Measurements from ENCODE around the gene HSD17B2. TPM values are rescaled to one million over a fixed set of nuclear protein-coding genes. Genes with fewer than 3 reads are reported as not detected.
A peak's percentile ranks its signal among the peaks of the same experiment; 100 is the strongest.

HSD17B2 gene
- total RNA-seq, 4 donors from 2014 or later, result not detected

DNA sequence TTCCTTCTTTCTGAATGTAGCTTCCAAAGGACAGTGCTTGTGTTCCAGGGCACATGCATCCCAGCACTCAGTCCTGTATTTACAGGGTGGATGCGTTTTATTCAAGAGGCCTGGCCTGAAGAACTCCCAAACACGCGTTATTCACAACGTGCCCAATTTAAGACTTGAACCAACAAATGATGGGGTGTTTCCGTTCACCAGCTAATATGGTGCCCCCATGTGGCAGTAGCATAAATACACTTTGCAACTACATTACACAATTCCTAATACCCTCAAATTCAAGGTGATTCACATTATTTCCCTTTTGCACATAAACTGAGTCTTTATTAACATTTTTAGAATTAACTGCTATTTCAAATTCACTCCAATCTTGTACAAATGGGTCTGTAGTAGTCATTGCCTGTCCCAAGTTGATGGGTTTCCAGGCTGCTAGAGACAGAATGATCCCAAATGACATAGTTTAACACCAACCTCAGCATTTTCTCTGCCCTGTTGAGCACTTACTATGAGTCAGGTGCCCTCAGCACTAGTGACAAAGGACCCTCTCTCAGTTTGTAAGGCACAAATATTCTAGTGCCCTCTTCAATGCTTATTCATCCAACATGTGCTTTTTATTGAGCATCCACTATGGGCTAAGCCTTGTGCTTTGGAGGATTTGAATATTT, 26.9 kb downstream of the HSD17B2 start:
- H3K4me1 ChIP-seq, result no peaks in the 10 kb centered on the region
- intact Hi-C loops (cut with DNase I), result no loop called here
- peaks cover 0 to 9% (median 0%) of the 10 kb centered on the region in 4 donors for H3K27me3 ChIP-seq
- peak in 2 of 3 experiments; percentile 9 to 29 for TF ChIP-seq CTCF (IDR thresholded peaks at IDR 0.05)
- TF ChIP-seq POLR2AphosphoS5 (IDR thresholded peaks at IDR 0.05), result no peak
- no peaks in the 10 kb centered on the region for H3K9me3 ChIP-seq
- no peak overlapping the region for H3K27ac ChIP-seq (replicated peaks in 1 of 4)
- 57% methylated on average over 5 of the region's 5 CpGs for WGBS
- no peaks in the 10 kb centered on the region for H3K36me3 ChIP-seq
- no peak for DNase-seq (ENCODE audit: extremely low spot score)
- H3K4me3 ChIP-seq, result no peak overlapping the region

GRCh38 chr16:82062645-82063058, 27.6 kb downstream of the HSD17B2 start:
- Histone ChIP-seq H3K4me3 (no peak overlapping the region), H3K27me3 (peaks cover 0 to 9% (median 0%) of the 10 kb centered on the region in 4 donors), H3K4me1 (no peaks in the 10 kb centered on the region), H3K27ac (replicated peaks in 1 of 4) (no peak overlapping the region), H3K9me3 (no peaks in the 10 kb centered on the region), H3K36me3 (no peaks in the 10 kb centered on the region)
- no peak for DNase-seq (ENCODE audit: extremely low spot score)
- intact Hi-C loops (cut with DNase I), result no loop called here
- TF ChIP-seq POLR2A (IDR thresholded peaks at IDR 0.05; ENCODE audit: low read depth) (no peak), POLR2AphosphoS5 (IDR thresholded peaks at IDR 0.05) (no peak), CTCF (IDR thresholded peaks at IDR 0.05) (no peak), EP300 (IDR thresholded peaks at IDR 0.05) (no peak)
- 54% methylated on average over 2 of the region's 7 CpGs for WGBS

DNA sequence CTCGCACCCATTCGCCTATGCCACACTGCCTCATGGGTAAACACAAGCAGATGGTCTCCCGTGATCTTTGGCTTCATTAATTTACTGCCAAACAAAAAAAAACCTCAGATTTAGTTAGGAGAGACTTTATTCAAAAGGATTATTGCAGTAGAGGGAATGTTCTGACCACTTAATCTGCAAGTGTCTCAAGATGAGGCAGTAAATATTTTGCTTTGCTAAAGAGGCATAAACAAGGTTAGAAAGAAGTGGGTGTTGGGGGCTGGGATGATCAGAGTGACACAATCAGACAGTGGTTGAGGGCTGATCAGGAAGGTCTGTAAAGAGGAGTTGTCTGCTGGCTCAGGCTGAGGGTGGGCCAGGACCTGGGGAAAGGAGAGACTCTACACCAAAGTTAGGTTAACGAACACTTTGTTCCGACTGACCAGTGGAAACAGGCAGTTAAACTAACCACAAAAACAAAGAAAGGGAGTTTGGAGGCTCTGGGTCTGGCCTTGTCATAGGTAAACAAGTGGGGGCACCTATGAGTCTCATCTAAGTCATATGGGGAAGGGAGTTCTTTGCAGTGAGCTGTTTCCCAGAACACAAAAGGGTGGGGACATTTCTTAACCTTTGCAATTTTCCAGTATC, 28.5 kb downstream of the HSD17B2 start:
- Histone ChIP-seq H3K27ac (replicated peaks in 1 of 4) (no peak overlapping the region), H3K9me3 (no peaks in the 10 kb centered on the region), H3K27me3 (peaks cover 0 to 6% (median 0%) of the 10 kb centered on the region in 4 donors), H3K4me3 (no peak overlapping the region), H3K36me3 (no peaks in the 10 kb centered on the region), H3K4me1 (no peaks in the 10 kb centered on the region)
- whole genome bisulfite sequencing, result 62% methylated on average over 5 of the region's 5 CpGs
- TF ChIP-seq POLR2A (IDR thresholded peaks at IDR 0.05; ENCODE audit: low read depth) (no peak), POLR2AphosphoS5 (IDR thresholded peaks at IDR 0.05) (no peak)
- intact Hi-C loops (cut with DNase I), result no loop called here
- DNase-seq (ENCODE audit: extremely low spot score), result no peak

- TF ChIP-seq EP300 (IDR thresholded peaks at IDR 0.05) (no peak), CTCF (IDR thresholded peaks at IDR 0.05) (no peak), POLR2AphosphoS5 (IDR thresholded peaks at IDR 0.05) (no peak), POLR2A (IDR thresholded peaks at IDR 0.05; ENCODE audit: low read depth) (no peak)
- H3K27ac ChIP-seq (replicated peaks in 1 of 4), result no peak overlapping the region
- peaks cover 0 to 6% (median 0%) of the 10 kb centered on the region in 4 donors for H3K9me3 ChIP-seq
- H3K4me3 ChIP-seq, result no peak overlapping the region
- H3K27me3 ChIP-seq, result no peaks in the 10 kb centered on the region
- no peaks in the 10 kb centered on the region for H3K4me1 ChIP-seq
- no peak for DNase-seq (ENCODE audit: extremely low spot score)
- H3K36me3 ChIP-seq, result no peaks in the 10 kb centered on the region
- WGBS, result 64% methylated on average over 6 of the region's 6 CpGs
- intact Hi-C loops (cut with DNase I), result no loop called here
Observed at GRCh38 chr16:82067042-82067803, 32.2 kb downstream of the HSD17B2 start.

GRCh38 chr16:82067804-82068325, 32.8 kb downstream of the HSD17B2 start:
- H3K4me3 ChIP-seq, result no peak overlapping the region
- no peak overlapping the region for H3K27ac ChIP-seq (replicated peaks in 1 of 4)
- WGBS, result 87% methylated on average over 10 of the region's 10 CpGs
- H3K27me3 ChIP-seq, result no peaks in the 10 kb centered on the region
- DNase-seq (ENCODE audit: extremely low spot score), result no peak
- TF ChIP-seq POLR2AphosphoS5 (IDR thresholded peaks at IDR 0.05) (no peak), CTCF (IDR thresholded peaks at IDR 0.05) (no peak), POLR2A (IDR thresholded peaks at IDR 0.05; ENCODE audit: low read depth) (no peak), EP300 (IDR thresholded peaks at IDR 0.05) (no peak)
- peaks cover 0 to 6% (median 0%) of the 10 kb centered on the region in 4 donors for H3K9me3 ChIP-seq
- intact Hi-C loops (cut with DNase I), result no loop called here
- no peaks in the 10 kb centered on the region for H3K4me1 ChIP-seq
- H3K36me3 ChIP-seq, result no peaks in the 10 kb centered on the region

All from esophagus muscularis mucosa (tissue), 4 donors.